ENCODE measurements around the gene FAM161A. TPM values are rescaled to one million over a fixed set of nuclear protein-coding genes. Genes with fewer than 3 reads are reported as not detected.

Gene FAM161A
- total RNA-seq, 1 experiment from 2014 or later, result 10.1 TPM

- ATAC-seq, result no peak
- no peaks in the 10 kb centered on the region for H3K27me3 ChIP-seq (ENCODE audit: control insufficient read depth, insufficient read depth, low read length)
- H3K36me3 ChIP-seq (ENCODE audit: control insufficient read depth, insufficient read depth, low read length), result peaks cover 73% of the 10 kb centered on the region
- CTCF ChIA-PET, result no interaction called here
- intact Hi-C loops (cut with micrococcal nuclease; ENCODE audit: unreplicated experiment) (no loop called here), in situ Hi-C loops (cut with HindIII; ENCODE audit: low pct_unique_long_range_greater_than_20kb, low sequenced_read_pairs) (no loop called here)
- no peak overlapping the region for H3K4me3 ChIP-seq (ENCODE audit: low read depth in 2 of 2, low read length in 2 of 2)
- no TSS peak for BruUV-seq (replicated peaks)
- no peak for TF ChIP-seq REST (IDR thresholded peaks at IDR 0.05; ENCODE audit: insufficient read depth in 1 of 2, low read depth in 2 of 2, low read length in 1 of 2)
- no peak for TF ChIP-seq POLR2AphosphoS5 (IDR thresholded peaks at IDR 0.05; ENCODE audit: low read depth, low read length)
- no peak for TF ChIP-seq CTCF (IDR thresholded peaks at IDR 0.05)
- TF ChIP-seq SIN3A (IDR thresholded peaks at IDR 0.05; ENCODE audit: borderline replicate concordance, insufficient read depth, low read depth, low read length), result no peak
- no peak for TF ChIP-seq TCF7L2 (IDR thresholded peaks at IDR 0.05; ENCODE audit: low read depth, low read length)
- DNase-seq (ENCODE audit: low read depth, low spot score), result no peak
- H3K4me1 ChIP-seq (ENCODE audit: control insufficient read depth, insufficient read depth, low read length), result no peaks in the 10 kb centered on the region
- H3K27ac ChIP-seq (ENCODE audit: low read length), result no peak overlapping the region
- H3K9me3 ChIP-seq (ENCODE audit: control insufficient read depth, insufficient read depth, low read depth, low read length), result no peaks in the 10 kb centered on the region
- POLR2A ChIA-PET, result no interaction called here
Measured at GRCh38 chr2:61878761-61879160, 24.9 kb upstream of the FAM161A start.

- Histone ChIP-seq H3K27me3 (ENCODE audit: control insufficient read depth, insufficient read depth, low read length) (no peaks in the 10 kb centered on the region), H3K9me3 (ENCODE audit: control insufficient read depth, insufficient read depth, low read depth, low read length) (no peaks in the 10 kb centered on the region), H3K27ac (ENCODE audit: low read length) (no peak overlapping the region), H3K4me3 (ENCODE audit: low read depth in 2 of 2, low read length in 2 of 2) (no peak overlapping the region), H3K4me1 (ENCODE audit: control insufficient read depth, insufficient read depth, low read length) (no peaks in the 10 kb centered on the region), H3K36me3 (ENCODE audit: control insufficient read depth, insufficient read depth, low read length) (peaks cover 74% of the 10 kb centered on the region)
- no peak for TF ChIP-seq REST (IDR thresholded peaks at IDR 0.05; ENCODE audit: insufficient read depth in 1 of 2, low read depth in 2 of 2, low read length in 1 of 2)
- POLR2A ChIA-PET, result no interaction called here
- CTCF ChIA-PET, result no interaction called here
- ATAC-seq, result no peak
- in situ Hi-C loops (cut with HindIII; ENCODE audit: low pct_unique_long_range_greater_than_20kb, low sequenced_read_pairs) (no loop called here), intact Hi-C loops (cut with micrococcal nuclease; ENCODE audit: unreplicated experiment) (no loop called here)
- DNase-seq (ENCODE audit: low read depth, low spot score), result no peak
- no TSS peak for BruUV-seq (replicated peaks)
Measured at GRCh38 chr2:61877571-61878245, 23.8 kb upstream of the FAM161A start.
